Left forelimb (tissue), 1 donor: Measurements from ENCODE around the gene SLC17A4.

Source experiments
- DNase-seq: peaks from one replicate; pipeline ENCODE4 v3.0.0-alpha.2; 2018; ENCODE audit warnings: low spot score

Gene SLC17A4

GRCh38 chr6:25749837-25750236 is 4.7 kb upstream of the SLC17A4 start:
- DNase-seq: no peak

- no peak for DNase-seq
Measured at GRCh38 chr6:25750906-25751305, 3.6 kb upstream of the SLC17A4 start.

GRCh38 chr6:25753079-25753478 is 1.5 kb upstream of the SLC17A4 start:
- DNase-seq: no peak

GRCh38 chr6:25755483-25755882 is 941 bp downstream of the SLC17A4 start:
- no peak for DNase-seq

- DNase-seq: no peak
Measured at GRCh38 chr6:25756382-25757363, 2.1 kb downstream of the SLC17A4 start.

GRCh38 chr6:25757936-25758642 is 3.5 kb downstream of the SLC17A4 start:
- DNase-seq: no peak

GRCh38 chr6:25764611-25765010 is 10.1 kb downstream of the SLC17A4 start:
- no peak for DNase-seq

- DNase-seq: no peak
Measured at GRCh38 chr6:25768566-25768965, 14.0 kb downstream of the SLC17A4 start.

- no peak for DNase-seq
Measured at GRCh38 chr6:25769983-25770382, 15.4 kb downstream of the SLC17A4 start.

GRCh38 chr6:25774120-25774715 is 19.7 kb downstream of the SLC17A4 start:
- no peak for DNase-seq

GRCh38 chr6:25777031-25777430 is 22.5 kb downstream of the SLC17A4 start:
- DNase-seq: no peak

- no peak for DNase-seq
Measured at GRCh38 chr6:25777856-25778649, 23.5 kb downstream of the SLC17A4 start.

GRCh38 chr6:25781134-25781533 is 26.6 kb downstream of the SLC17A4 start:
- no peak for DNase-seq

GRCh38 chr6:25787428-25787827 is 32.9 kb downstream of the SLC17A4 start:
- DNase-seq: no peak

GRCh38 chr6:25788305-25788922 is 33.9 kb downstream of the SLC17A4 start:
- DNase-seq: no peak

- no peak for DNase-seq
Measured at GRCh38 chr6:25789475-25789874, 34.9 kb downstream of the SLC17A4 start.

- DNase-seq: no peak
Measured at GRCh38 chr6:25792016-25792415, 37.5 kb downstream of the SLC17A4 start.

GRCh38 chr6:25793970-25794369 is 39.4 kb downstream of the SLC17A4 start:
- DNase-seq: no peak

GRCh38 chr6:25794784-25795183 is 40.2 kb downstream of the SLC17A4 start:
- no peak for DNase-seq

GRCh38 chr6:25801436-25801835 is 46.9 kb downstream of the SLC17A4 start:
- DNase-seq: no peak

GRCh38 chr6:25804804-25805203 is 50.3 kb downstream of the SLC17A4 start:
- DNase-seq: no peak
